Epithelial cell of esophagus (primary cell): ENCODE results near the gene ME1.
"Not testable (repeated sequence)": the region's sequence is repeated elsewhere in the genome, so short reads cannot be mapped to it uniquely, and the experiment has no call there.

Experiments
- DNase-seq: peaks from one replicate; pipeline ENCODE4 v3.0.0; 2010; ENCODE audit warnings: low read depth
- H3K4me3 ChIP-seq: 2 replicates; pipeline ENCODE4 v1.5.1; 2011; ENCODE audit warnings: mild to moderate bottlenecking, low read length, control low read depth
- CTCF ChIP-seq: IDR thresholded peaks from 2 replicates; pipeline ENCODE4 v1.5.1; 2011; ENCODE audit warnings: low read depth, mild to moderate bottlenecking, low read length, control low read depth, inconsistent platforms; ENCODE audit not compliant: insufficient read depth; ENCODE audit errors: missing control alignments

The ME1 gene

GRCh38 chr6:83461438-83461837 is 30.6 kb upstream of the ME1 start:
- no peak for TF ChIP-seq CTCF
- no peak overlapping the region for H3K4me3 ChIP-seq
- peak; percentile 62 for DNase-seq

DNA sequence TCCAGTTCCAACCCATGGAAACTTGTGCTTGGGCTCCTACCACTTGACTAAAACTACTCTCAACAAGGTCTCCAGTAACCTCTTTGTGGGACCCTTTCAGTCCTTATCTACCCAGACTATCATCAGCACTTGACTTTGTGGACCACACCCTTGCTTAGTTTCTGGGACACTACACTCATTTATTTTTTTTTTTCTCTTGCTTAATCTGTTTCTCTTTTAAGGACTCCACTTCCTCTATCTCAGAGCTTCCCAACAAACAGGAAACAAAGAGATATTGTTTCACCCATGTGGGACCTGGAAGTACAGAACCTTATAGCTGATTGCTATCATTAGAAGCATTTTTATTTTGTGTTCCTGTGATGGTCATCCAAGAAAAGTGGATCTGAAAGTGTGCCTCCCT is 28.8 kb upstream of the ME1 start:
- DNase-seq = no peak
- H3K4me3 ChIP-seq = no peak overlapping the region
- no peak for TF ChIP-seq CTCF

- not testable (repeated sequence) for DNase-seq, H3K4me3 ChIP-seq
These were observed 19.2 kb upstream of the ME1 start for GRCh38 chr6:83450015-83450414.

DNA sequence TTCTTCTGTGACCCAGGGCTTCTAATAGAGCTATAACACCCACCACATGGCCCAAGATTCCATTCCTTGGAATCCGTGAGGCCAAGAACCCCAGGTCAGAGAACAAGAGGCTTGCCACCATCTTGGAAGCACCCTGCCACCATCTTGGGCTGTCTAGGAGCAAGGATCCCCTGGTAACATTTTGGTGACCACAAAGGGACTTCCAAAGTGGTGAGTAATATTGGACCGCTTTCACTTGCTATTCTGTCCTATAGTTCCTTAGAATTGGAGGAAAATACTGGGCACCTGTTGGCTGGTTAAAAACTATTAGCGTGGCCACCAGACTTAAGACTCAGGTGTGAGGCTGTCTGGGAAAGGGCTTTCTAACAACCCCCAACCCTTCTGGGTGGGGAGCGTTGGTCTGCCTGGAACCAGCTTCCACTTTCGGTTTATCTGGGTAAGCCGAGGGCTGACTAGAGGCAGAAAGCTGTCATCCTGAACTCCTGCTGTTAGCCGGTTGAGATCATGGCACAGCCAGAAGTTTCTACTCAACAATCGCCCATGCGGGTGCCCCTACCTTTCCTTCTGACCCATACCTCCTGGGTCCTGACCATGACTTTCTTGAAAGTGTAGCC is 13.3 kb upstream of the ME1 start:
- H3K4me3 ChIP-seq, DNase-seq: not testable (repeated sequence)

DNA sequence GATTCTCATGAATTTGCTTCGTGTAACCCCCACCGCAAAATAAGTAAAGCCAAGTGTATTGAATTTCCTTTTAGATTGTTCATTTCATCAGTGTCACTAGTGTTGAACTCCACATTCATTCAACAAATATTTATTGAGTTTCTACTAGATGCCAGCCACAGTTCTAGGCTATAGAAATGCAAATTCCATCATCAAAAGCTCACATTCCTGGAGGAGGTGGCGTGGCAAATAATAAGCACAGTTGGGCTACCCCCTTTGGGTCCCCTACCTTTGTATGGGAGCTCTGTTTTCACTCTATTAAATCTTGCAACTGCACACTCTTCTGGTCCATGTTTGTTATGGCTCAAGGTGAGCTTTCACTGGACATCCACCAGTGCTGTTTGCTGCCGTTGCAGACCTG is 12.7 kb upstream of the ME1 start:
- no peak for TF ChIP-seq CTCF
- DNase-seq = no peak
- no peak overlapping the region for H3K4me3 ChIP-seq

- DNase-seq = peak; percentile 54
- no peak for TF ChIP-seq CTCF
- H3K4me3 ChIP-seq = no peak overlapping the region
These were observed 11.9 kb upstream of the ME1 start for GRCh38 chr6:83442752-83443151.

- no peak for TF ChIP-seq CTCF
- H3K4me3 ChIP-seq = no peak overlapping the region
- no peak for DNase-seq
These were observed 8.3 kb upstream of the ME1 start for GRCh38 chr6:83439201-83439600.

DNA sequence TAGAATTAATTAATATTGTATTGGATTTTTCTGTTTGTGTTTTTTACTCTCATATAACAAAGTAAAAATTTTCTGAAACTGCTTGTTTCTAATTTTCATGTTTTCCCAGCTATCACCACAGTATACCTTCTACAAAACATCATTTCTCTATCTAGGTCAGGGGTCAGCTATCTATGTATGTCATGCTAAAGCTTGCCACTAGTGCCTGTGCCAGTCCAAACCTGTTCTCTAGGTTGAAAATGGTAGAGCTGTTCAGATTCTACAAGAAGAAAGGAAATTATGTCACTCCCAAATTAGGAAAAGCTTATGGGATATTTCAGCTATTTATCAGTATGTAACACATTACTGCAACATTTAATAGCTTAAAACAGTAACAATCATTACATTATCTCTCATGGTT is 5.8 kb upstream of the ME1 start:
- peak; percentile 23 for TF ChIP-seq CTCF
- H3K4me3 ChIP-seq = no peak overlapping the region
- DNase-seq = peak; percentile 85
